OCI-LY3 (cell line): Measurements from ENCODE around the gene LEMD1.

Experiments
- CTCF ChIP-seq: fragments of 200-600, 300-600 bp; sonication (generic); IDR thresholded peaks from 2 replicates; pipeline ENCODE4 v1.5.1; 2014; ENCODE audit warnings: antibody characterized with exemption, low read length, low read depth
- EZH2phosphoT487 ChIP-seq: fragments of 200-600 bp; shearing (Covaris generic); IDR thresholded peaks from 2 replicates; pipeline ENCODE4 v1.6.1; 2018; ENCODE audit warnings: antibody characterized with exemption, mixed run types, low read depth

- no peak for TF ChIP-seq CTCF
- TF ChIP-seq EZH2phosphoT487: no peak
Measured at GRCh38 chr1:205440476-205441317, 18.8 kb upstream of the LEMD1 start.
